Activated CD4-positive, alpha-beta T cell treated with anti-CD3 and anti-CD28 coated beads for 24 hours (primary cell): ENCODE data around the gene PCCA.
"Not testable (repeated sequence)": the region's sequence is repeated elsewhere in the genome, so short reads cannot be mapped to it uniquely, and the experiment has no call there.

Source experiments
- DNase-seq, 2 donors: peaks; one replicate each; pipeline ENCODE4 v3.0.0-alpha.2; 2020; ENCODE audit warnings: low read depth in 2 of 2

PCCA gene

DNA sequence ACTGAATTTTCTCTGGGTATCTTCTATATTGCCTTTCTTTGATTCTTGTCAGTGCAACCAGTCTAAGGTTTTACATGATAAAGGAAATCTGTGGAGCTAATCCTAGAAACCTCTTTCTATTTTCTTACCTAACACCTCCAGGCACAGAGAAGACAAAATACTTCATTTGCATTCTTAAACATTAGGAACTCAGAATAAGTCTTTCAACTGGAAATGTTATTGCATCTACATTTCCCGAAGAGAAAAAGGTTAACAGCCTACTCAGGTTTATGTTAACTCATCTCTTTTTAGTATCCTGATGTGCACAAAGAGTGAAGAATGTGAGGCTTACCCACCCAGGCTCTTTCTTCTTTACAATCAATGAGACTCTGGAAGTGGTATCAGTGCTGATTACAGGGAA lies 106.7 kb downstream of the PCCA start:
- no peak for DNase-seq

GRCh38 chr13:100196375-100196774 lies 107.5 kb downstream of the PCCA start:
- DNase-seq: no peak

- DNase-seq: no peak
These were observed 108.2 kb downstream of the PCCA start for GRCh38 chr13:100197116-100197515.

DNA sequence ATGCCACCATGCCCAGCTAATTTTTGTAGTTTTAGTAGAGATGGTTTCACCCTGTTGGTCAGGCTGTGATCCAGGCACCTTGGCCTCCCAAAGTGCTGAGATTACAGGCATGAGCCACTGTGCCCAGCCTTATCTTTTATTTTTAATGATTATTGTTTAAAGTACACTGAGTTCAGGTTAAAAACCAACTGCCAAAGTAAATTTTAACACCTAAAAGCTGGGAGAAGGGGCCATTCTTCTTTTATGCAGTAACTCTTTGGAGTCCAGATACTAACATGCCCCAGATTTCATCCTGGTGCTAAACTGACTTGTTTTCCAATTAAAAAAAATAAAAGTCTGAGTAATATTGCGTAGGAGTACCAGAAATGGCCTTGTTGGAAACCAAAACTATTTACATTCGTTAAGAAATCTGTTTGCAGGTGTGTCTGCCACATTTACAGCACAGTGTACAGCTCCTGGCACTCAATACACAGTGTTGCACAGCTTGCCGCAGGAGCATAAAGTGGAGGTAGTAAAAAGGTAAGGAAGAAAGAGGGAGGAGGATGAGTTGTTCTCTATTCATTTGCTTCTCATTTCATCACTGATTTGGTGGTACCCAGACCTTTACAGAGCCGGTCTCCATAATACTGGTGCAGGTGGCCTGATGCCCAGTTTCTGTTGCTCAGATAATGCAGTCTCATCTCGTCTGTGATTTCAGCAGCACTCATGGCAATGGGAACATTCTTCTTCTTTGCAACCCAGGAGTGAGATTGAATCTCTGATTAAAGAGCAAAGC lies 108.9 kb downstream of the PCCA start:
- DNase-seq: no peak

DNA sequence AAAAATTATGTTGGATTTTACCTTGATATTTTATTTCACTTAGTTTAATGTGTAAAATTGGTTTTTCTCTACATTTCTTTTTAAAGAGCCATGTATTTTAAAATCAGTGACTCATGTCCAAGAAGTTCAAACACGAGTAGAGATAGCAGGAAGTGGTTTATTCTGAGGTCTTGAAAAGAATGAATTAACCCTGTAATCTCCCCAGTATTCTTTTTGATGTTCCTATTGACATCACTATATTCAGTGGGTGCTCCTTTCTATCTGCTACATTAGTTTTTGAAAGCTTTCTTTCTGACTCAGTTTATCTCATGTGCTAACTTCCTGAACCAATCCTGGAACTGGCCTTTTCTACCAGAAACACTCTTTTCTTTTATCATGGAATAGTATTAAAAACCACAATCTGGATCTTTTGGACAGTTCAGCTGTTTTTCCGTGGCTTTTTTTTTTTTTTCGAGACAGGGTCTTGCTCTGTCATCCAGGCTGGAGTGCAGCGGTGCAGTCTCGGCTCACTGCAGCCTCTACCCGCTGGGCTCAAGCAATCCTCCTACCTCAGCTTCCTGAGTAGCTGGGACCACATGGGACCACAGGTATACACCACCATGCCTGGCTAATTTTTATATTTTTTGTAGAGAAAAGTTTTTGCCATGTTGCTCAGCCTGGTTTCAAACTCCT lies 114.9 kb downstream of the PCCA start:
- no peak for DNase-seq

GRCh38 chr13:100208002-100208401 lies 119.1 kb downstream of the PCCA start:
- DNase-seq: no peak

DNA sequence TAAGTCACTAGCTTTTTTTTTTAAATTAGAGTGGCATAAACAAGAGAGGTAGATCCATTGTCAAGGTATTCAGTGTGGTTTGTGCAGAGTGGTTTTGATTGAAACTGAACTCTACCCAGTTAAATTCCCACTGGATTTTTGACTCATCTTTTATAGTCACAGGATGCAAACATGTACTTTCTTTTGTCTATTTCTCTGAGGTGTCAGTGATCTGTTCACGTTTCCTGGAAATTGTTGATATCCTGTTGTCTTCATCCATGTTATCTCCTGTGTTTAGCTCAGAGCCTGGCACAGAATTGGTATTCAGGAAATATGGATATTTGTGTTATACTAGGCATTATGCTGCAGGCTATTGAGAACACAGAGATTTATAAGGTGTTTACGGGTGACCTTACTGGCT lies 119.7 kb downstream of the PCCA start:
- DNase-seq: no peak

- DNase-seq: no peak
These were observed 121.2 kb downstream of the PCCA start for GRCh38 chr13:100209857-100210825.

DNA sequence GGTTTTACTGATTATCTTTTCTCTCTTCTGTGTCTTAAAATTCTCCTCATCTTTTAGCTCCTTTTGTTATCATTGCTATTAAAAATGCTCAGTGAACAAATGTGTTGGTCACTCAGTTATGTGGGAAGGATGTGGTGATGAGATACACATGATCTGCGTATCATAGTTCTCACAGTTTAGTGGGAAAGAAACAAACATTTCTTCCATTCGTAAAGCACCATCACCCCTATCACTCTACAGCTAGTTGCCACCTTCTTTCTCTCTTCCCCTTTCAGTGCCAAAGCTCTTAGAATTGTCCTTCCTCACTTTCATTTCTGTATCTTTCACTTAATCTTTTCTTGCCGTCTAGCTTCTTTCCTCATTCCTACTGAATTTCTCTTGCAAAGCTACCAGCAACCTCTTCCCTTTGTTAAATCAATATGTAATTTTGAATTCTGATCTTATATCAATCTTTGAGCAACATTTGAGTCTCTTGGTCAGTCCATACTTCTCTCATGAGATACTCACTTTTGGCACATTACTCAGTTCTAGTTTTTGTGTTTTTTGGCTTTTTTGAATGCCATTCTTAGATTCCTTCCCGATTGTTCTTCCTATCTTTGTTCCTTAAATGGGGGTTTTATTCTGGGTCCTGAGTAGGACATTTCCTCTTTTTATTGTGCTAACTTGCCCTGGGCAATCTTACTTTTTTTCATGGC lies 122.3 kb downstream of the PCCA start:
- DNase-seq: no peak

DNA sequence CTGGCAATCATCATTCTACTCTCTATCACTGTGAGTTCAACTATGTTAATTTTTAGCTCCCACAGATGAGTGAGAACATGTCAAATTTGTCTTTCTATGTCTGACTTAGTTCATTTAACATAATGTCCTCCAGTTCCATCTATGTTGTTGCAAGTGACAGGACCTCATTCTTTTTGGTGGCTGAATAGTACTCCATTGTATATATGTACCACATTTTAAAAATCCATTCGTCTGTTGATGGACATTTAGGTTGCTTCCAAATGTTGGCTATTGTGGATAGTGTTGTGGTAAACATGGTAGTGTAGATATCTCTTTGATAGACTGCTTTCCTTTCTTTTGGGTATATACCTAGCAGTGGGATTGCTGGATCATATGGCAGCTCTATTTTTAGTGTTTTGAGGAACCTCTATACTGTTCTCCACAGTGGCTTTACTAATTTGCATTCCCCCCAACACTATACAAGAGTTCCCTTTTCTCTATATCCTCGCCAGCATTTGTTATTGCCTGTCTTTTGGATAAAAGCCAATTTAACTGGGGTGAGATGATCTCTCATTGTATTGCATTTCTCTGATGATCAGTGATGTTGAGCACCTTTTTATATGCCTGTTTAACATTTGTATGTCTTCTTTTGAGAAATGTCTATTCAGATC lies 124.1 kb downstream of the PCCA start:
- no peak for DNase-seq

DNA sequence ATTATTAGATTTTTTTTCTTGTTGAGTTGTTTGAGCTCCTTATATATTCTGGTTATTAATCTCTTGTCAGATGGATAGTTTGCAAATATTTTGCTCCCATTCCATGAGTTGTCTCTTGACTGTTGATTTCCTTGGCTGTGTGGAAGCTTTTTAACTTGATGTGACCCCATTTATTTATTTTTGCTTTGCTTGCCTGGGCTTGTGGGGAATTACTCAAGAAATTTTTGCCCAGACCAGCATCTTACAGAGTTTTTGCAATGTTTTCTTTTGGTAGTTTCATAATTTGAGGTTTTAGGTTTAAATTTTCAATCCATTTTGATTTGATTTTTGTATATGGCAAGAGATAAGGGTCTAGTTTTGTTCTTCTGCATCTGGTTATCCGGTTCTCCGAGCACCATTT lies 124.7 kb downstream of the PCCA start:
- DNase-seq: no peak

- DNase-seq: no peak
These were observed 126.0 kb downstream of the PCCA start for GRCh38 chr13:100214886-100215285.

DNA sequence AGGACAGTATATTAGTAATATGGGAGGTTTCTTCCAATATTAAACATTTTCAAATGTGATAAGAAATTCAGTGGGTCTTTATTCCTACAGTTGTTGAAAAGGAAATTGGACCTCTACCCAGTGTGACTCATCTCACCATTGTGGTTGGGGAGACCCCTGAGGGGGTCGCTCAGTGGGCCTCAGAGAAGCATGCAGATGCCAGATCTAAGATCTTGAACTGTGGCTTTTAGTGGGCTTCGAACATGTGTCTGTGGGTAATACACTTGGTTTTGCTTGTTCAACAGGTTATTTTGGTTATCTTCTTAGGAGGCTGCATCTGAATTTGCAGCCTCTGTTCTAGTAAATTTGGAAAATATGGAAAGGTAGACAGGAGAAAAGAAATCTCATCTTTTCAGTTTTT lies 132.3 kb downstream of the PCCA start:
- no peak for DNase-seq

DNA sequence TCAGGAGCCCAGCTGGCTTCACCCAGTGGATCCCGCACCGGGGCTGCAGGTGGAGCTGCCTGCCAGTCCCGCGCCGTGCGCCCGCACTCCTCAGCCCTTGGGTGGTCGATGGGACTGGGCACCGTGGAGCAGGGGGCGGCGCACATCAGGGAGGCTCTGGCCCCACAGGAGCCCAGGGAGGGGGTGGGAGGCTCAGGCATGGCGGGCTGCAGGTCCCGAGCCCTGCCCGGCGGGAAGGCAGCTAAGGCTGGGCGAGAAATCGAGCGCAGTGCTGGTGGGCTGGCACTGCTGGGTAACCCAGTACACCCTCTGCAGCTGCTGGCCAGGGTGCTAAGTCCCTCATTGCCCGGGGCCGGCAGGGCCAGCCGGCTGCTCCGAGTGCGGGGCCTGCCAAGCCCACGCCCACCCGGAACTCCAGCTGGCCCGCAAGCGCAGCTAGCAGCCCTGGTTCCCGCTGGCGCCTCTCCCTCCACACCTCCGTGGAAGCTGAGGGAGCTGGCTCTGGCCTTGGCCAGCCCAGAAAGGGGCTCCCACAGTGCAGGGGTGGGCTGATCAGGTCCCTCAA lies 135.2 kb downstream of the PCCA start:
- DNase-seq: not testable (repeated sequence)

- no peak for DNase-seq
These were observed 140.7 kb downstream of the PCCA start for GRCh38 chr13:100229603-100230002.

DNA sequence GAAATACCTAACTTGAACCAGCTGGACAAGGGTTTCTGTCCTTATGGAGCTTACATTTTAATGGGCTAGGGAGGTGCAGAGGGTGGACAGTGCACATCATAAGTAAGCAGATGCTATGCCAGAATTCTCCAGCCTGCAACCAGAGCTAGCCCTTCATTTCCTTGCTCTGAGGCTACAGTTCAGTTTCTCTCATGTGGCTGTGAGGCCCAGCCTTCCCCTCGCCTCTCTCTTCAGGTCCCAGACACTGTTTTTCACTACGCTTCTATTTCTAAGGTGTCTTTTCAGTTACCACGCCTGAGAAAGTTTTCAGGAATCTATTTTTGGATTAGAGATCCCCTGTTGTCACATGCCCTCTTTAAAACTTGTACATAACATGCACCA lies 141.9 kb downstream of the PCCA start:
- no peak for DNase-seq

DNA sequence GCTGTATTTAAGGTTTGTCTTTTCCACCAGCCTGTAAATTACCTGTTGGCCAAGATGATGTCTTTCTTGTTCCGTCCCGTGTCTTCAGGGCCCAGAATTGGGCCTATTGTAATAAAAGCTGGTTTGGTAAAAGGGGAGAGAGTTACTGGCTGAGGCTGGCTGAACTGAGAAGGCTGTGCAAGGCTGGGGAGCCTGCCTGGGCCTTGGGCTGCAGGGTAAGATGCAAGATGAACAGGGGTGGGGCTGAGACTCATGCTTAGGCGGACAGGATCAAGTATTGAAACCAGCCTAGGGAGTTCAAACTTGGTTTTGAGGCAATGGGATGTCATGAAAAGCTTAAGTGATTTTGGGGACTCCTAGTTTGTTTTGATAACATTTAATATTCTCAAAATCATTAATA lies 142.3 kb downstream of the PCCA start:
- no peak for DNase-seq

- no peak for DNase-seq
These were observed 145.1 kb downstream of the PCCA start for GRCh38 chr13:100234006-100234405.

- no peak for DNase-seq
These were observed 145.7 kb downstream of the PCCA start for GRCh38 chr13:100234524-100235136.

DNA sequence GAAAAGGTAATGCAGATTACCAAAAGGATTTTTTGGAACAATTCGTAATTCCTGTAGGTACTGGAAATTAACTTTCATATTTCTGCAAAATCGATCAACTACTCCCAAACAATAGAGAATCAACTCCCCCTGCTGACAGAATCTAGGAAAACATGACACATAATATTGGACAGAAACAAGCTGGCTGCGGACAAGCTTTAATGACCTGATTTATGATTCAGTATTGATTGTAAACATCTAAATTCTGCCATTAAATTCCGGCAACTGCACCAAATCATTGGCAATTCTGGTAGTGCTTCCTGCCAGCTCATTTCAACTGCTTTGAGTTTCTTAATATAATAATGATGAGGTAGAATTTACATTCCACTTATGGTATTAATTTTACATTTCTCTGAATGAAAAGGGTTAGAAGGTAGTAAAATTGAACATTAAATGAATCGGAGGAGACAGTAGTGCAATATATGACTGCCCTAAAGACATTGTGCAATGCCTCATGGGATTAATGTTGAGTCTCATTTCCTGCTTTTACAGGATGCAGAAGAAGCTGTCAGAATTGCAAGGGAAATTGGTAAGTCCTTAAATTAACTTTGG lies 146.5 kb downstream of the PCCA start:
- peak in 1 of 2 donors; percentile 10 for DNase-seq
